ENCODE measurements around the gene CMTM8.

DNA sequence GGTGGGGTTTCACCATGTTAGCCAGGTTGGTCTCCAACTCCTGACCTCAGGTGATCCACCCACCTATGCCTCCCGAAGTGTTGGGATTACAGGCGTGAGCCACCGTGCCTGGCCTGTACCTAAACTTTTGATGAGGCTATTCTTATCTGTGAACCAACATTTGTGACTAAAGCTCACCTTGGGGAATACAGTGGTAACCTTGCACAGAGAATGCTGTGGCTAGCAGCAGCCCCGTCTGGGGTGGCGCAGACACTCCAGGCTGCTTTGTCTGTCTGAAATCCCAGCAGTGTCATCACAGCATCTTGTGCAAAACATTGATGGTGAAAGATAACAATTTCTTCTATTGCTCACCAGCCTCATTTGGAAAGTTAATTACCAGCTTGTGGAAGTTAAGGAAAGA is 58.9 kb downstream of the CMTM8 start:
- TF ChIP-seq ZNF70 (CRISPR knock-in tag; IDR thresholded peaks at IDR 0.05) (no peak), ZC3H10 (CRISPR knock-in tag; IDR thresholded peaks at IDR 0.05) (no peak), ZFP30 (CRISPR knock-in tag; IDR thresholded peaks at IDR 0.05) (no peak)
- TF ChIP-seq, protein P1, sequence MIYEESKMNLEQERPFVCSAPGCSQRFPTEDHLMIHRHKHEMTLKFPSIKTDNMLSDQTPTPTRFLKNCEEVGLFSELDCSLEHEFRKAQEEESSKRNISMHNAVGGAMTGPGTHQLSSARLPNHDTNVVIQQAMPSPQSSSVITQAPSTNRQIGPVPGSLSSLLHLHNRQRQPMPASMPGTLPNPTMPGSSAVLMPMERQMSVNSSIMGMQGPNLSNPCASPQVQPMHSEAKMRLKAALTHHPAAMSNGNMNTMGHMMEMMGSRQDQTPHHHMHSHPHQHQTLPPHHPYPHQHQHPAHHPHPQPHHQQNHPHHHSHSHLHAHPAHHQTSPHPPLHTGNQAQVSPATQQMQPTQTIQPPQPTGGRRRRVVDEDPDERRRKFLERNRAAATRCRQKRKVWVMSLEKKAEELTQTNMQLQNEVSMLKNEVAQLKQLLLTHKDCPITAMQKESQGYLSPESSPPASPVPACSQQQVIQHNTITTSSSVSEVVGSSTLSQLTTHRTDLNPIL (CRISPR knock-in tag; IDR thresholded peaks at IDR 0.05; ENCODE audit: low read depth) = no peak

All from SK-N-SH treated with all-trans-retinoic acid at 6 μM for 48 hours (cell line).